ENCODE results near the gene SCAMP4.

DNA sequence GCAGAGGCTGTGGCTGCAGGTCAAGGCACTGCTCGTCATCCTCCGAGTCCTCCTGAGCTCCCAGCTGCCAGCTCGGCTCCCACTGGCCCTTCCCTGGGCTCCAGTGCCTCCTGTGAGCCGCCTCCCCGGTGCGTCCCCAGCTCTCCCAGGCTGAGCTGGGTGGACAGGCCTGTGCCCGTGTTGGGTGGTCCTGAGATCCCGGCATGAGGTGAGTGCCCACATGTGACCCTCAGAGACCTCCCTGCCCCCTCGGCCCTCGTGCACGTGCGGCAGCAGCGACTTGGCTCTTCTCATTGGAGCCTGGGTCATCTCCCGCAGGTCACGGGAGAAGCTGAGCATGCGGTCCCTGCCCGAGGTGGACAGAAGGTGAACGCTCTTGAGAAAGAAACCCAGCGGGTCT, 15.4 kb downstream of the SCAMP4 start:
- TF ChIP-seq, protein P1, sequence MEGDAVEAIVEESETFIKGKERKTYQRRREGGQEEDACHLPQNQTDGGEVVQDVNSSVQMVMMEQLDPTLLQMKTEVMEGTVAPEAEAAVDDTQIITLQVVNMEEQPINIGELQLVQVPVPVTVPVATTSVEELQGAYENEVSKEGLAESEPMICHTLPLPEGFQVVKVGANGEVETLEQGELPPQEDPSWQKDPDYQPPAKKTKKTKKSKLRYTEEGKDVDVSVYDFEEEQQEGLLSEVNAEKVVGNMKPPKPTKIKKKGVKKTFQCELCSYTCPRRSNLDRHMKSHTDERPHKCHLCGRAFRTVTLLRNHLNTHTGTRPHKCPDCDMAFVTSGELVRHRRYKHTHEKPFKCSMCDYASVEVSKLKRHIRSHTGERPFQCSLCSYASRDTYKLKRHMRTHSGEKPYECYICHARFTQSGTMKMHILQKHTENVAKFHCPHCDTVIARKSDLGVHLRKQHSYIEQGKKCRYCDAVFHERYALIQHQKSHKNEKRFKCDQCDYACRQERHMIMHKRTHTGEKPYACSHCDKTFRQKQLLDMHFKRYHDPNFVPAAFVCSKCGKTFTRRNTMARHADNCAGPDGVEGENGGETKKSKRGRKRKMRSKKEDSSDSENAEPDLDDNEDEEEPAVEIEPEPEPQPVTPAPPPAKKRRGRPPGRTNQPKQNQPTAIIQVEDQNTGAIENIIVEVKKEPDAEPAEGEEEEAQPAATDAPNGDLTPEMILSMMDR (conservative IDR thresholded peaks at IDR 0.05 in 1 of 2, IDR thresholded peaks at IDR 0.05 in 1 of 2; ENCODE audit: low read depth in 1 of 2, low read length in 2 of 2) = no peak
- no peak for TF ChIP-seq EZH2 (IDR thresholded peaks at IDR 0.05; ENCODE audit: low read length, missing control alignments)

Data from fibroblast of lung (primary cell).